Panc1 (cell line): ENCODE measurements around the gene RABGAP1L.

Experiments used
- TCF7L2 ChIP-seq: IDR thresholded peaks from 2 replicates; pipeline ENCODE4 v1.6.1; 2011; ENCODE audit warnings: mild to moderate bottlenecking, low read depth, low read length, inconsistent platforms
- TF ChIP-seq, protein P1 (sequence below): fragments of 450-650 bp; IDR thresholded peaks from 2 replicates; pipeline ENCODE4 v1.5.1; 2017; ENCODE audit warnings: mild to moderate bottlenecking

DNA sequence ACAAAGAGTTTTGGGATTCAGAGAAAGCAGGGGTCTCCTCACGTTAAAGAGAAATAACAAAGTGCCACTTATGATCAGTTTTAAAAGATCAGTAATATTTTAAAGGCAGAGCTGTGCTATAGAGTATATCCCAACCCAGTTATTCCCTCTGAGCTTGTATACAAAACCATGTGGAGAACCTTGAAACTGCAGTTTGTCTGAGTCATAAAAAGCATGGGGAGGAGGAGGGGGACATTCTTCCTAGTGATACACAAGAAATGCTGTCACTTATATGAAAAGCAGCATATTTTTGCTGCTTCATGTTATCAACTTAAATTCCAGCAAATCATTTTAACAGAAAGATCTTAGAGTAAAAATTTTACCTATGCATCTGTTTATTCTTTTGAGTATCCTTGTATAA, 533.0 kb downstream of the RABGAP1L start:
- TF ChIP-seq, protein P1, sequence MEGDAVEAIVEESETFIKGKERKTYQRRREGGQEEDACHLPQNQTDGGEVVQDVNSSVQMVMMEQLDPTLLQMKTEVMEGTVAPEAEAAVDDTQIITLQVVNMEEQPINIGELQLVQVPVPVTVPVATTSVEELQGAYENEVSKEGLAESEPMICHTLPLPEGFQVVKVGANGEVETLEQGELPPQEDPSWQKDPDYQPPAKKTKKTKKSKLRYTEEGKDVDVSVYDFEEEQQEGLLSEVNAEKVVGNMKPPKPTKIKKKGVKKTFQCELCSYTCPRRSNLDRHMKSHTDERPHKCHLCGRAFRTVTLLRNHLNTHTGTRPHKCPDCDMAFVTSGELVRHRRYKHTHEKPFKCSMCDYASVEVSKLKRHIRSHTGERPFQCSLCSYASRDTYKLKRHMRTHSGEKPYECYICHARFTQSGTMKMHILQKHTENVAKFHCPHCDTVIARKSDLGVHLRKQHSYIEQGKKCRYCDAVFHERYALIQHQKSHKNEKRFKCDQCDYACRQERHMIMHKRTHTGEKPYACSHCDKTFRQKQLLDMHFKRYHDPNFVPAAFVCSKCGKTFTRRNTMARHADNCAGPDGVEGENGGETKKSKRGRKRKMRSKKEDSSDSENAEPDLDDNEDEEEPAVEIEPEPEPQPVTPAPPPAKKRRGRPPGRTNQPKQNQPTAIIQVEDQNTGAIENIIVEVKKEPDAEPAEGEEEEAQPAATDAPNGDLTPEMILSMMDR: no peak
- TF ChIP-seq TCF7L2: no peak
